GM23248 (cell line): Measurements from ENCODE around the gene SEPTIN2. TPM values are rescaled to one million over a fixed set of nuclear protein-coding genes. Genes with fewer than 3 reads are reported as not detected.
A peak's percentile ranks its signal among the peaks of the same experiment; 100 is the strongest.

Source experiments
- DNase-seq: peaks from one replicate; pipeline ENCODE4 v3.0.0-alpha.2; 2015
- H2AFZ ChIP-seq: fragments of 200-600 bp; sonication (generic); 2 replicates; pipeline ENCODE4 v1.6.1; 2016; ENCODE audit warnings: antibody characterized with exemption
- H3F3A ChIP-seq: fragments of 200-600 bp; sonication (generic); 2 replicates; pipeline ENCODE4 v1.6.1; 2016; ENCODE audit warnings: mild to moderate bottlenecking, antibody characterized with exemption, mixed run types; ENCODE audit not compliant: insufficient read depth
- H3K27ac ChIP-seq: fragments of 200-600 bp; sonication (generic); 2 replicates; pipeline ENCODE4 v1.5.1; 2016; ENCODE audit warnings: mild to moderate bottlenecking
- H3K27me3 ChIP-seq: fragments of 200-600 bp; sonication (generic); replicated peaks from 2 replicates; pipeline ENCODE4 v1.6.1; 2016; ENCODE audit warnings: mild to moderate bottlenecking; ENCODE audit not compliant: insufficient read depth
- H3K36me3 ChIP-seq: fragments of 200-600 bp; sonication (generic); 2 replicates; pipeline ENCODE4 v1.6.1; 2016; ENCODE audit warnings: low read depth, mild to moderate bottlenecking
- H3K4me1 ChIP-seq: fragments of 200-600 bp; sonication (generic); 2 replicates; pipeline ENCODE4 v1.6.1; 2016; ENCODE audit warnings: mild to moderate bottlenecking; ENCODE audit not compliant: insufficient read depth
- H3K4me2 ChIP-seq: fragments of 200-600 bp; sonication (generic); one replicate; pipeline ENCODE4 v1.6.1; 2016; ENCODE audit warnings: mild to moderate bottlenecking; ENCODE audit not compliant: unreplicated experiment
- H3K4me3 ChIP-seq: fragments of 200-600 bp; sonication (generic); 2 replicates; pipeline ENCODE4 v1.5.1; 2016; ENCODE audit warnings: mild to moderate bottlenecking
- H3K79me2 ChIP-seq: fragments of 200-600 bp; sonication (generic); 2 replicates; pipeline ENCODE4 v1.6.1; 2016; ENCODE audit warnings: mild to moderate bottlenecking; ENCODE audit not compliant: insufficient read depth
- H3K9ac ChIP-seq: fragments of 200-600 bp; sonication (generic); 2 replicates; pipeline ENCODE4 v1.6.1; 2016; ENCODE audit warnings: mild to moderate bottlenecking
- H3K9me2 ChIP-seq: fragments of 200-600 bp; sonication (generic); 2 replicates; pipeline ENCODE4 v1.6.1; 2016; ENCODE audit warnings: mixed run types, mild to moderate bottlenecking, moderate library complexity; ENCODE audit not compliant: insufficient read depth
- H3K9me3 ChIP-seq: fragments of 200-600 bp; sonication (generic); one replicate; pipeline ENCODE4 v1.6.1; 2017; ENCODE audit warnings: low read depth
- H4K20me1 ChIP-seq: fragments of 200-600 bp; sonication (generic); 2 replicates; pipeline ENCODE4 v1.6.0; 2016; ENCODE audit not compliant: insufficient read depth
- EZH2 ChIP-seq: fragments of 200-600 bp; sonication (generic); IDR thresholded peaks from 2 replicates; pipeline ENCODE4 v1.6.1; 2018; ENCODE audit warnings: antibody characterized with exemption, mild to moderate bottlenecking; ENCODE audit not compliant: insufficient read depth, poor library complexity, severe bottlenecking
- EZH2phosphoT487 ChIP-seq: fragments of 200-600 bp; sonication (generic); IDR thresholded peaks from 2 replicates; pipeline ENCODE4 v1.6.1; 2018; ENCODE audit warnings: antibody characterized with exemption, moderate library complexity, mild to moderate bottlenecking, low read depth; ENCODE audit not compliant: insufficient read depth
- WGBS, 2 experiments: methylation state at CpG; one replicate each; pipeline ENCODE4 v1.1.6; 2015 to 2017; ENCODE audit warnings: low lambda C conversion rate in 2 of 2, low coverage in 1 of 2; ENCODE audit errors: missing lambda C conversion rate in 2 of 2; 5-methylcytosine and 5-hydroxymethylcytosine counted together
- in situ Hi-C: fragments of 300-500 bp; cut with MboI; formaldehyde crosslinking; loops from 2 replicates; pipeline ENCODE4 v1.15.0; 2020
- polyA plus RNA-seq: library from polyadenylated mRNA; unstranded; fragments of >200 nt; fragmentation: Nextera tagmentation; extraction: Ambion mirVana; gene quantifications from 2 replicates; pipeline ENCODE4 v1.2.1, GENCODE V29; 2016
- total RNA-seq: library from RNA; depleted of rRNA; stranded (reverse); fragments of >200 nt; shearing (Covaris generic); gene quantifications from 2 replicates; pipeline ENCODE4 v1.2.3, GENCODE V29; 2014

The SEPTIN2 gene
- total and polyA plus RNA-seq, 2 experiments from 2014 or later = 499 to 512 TPM

GRCh38 chr2:241359481-241360045 lies 43.8 kb downstream of the SEPTIN2 start:
- Histone ChIP-seq H3K27me3 (no peaks in the 10 kb centered on the region), H3K9me3 (no peaks in the 10 kb centered on the region), H3K9ac (no peak overlapping the region), H2AFZ (no peak overlapping the region), H4K20me1 (peaks cover 4% of the 10 kb centered on the region; the same call in 1 of the 2 replicates), H3K4me3 (no peak overlapping the region), H3F3A (peaks cover 18% of the 10 kb centered on the region), H3K4me1 (peaks cover 19% of the 10 kb centered on the region), H3K79me2 (peaks cover 79% of the 10 kb centered on the region), H3K36me3 (0 out of 2 replicates have a peak, but pooled peaks cover under 1% of the 10 kb centered on the region), H3K9me2 (no peaks in the 10 kb centered on the region), H3K4me2 (no peak overlapping the region), H3K27ac (no peak overlapping the region)
- no peak for DNase-seq
- WGBS, 2 experiments = 54 to 61% methylated on average over 7 of the region's 7 CpGs
- TF ChIP-seq EZH2phosphoT487 (no peak), EZH2 (no peak)
- in situ Hi-C loops = no loop called here

DNA sequence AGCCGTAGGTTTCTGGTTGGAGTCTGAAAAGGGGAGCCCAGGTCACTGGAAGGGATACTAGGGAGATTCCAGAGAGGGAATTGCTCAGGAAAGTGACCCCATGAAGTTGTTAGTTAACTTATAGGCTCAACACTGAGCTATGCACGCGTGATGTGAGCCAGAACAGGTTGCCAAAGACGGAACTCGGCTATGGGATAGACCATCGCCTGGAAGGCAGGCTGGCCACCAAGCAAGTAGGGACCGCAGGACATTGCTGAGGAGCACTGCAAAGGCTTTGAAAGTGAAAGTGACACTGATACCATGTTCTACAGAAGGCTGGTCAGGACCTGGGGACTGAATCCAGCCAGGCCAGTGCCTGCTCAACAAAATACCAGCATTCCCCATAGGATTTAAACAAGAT lies 47.7 kb downstream of the SEPTIN2 start:
- H4K20me1 ChIP-seq = peaks cover 4% of the 10 kb centered on the region; the same call in 1 of the 2 replicates
- peaks cover 99% of the 10 kb centered on the region for H3K79me2 ChIP-seq
- H3K27me3 ChIP-seq = no peaks in the 10 kb centered on the region
- peak overlapping the region; percentile 7; the same call in 1 of the 2 replicates for H3K4me3 ChIP-seq
- in situ Hi-C loops = no loop called here
- no peaks in the 10 kb centered on the region for H3F3A ChIP-seq
- 0 out of 2 replicates have a peak, but pooled peaks cover 8% of the 10 kb centered on the region for H3K4me1 ChIP-seq
- DNase-seq = peak; percentile 39
- no peak overlapping the region for H3K27ac ChIP-seq
- H3K9ac ChIP-seq = no peak overlapping the region
- H3K4me2 ChIP-seq = peak overlapping the region; percentile 46
- WGBS, 2 experiments = 49 to 52% methylated on average over 7 of the region's 7 CpGs
- H3K9me3 ChIP-seq = no peaks in the 10 kb centered on the region
- H3K9me2 ChIP-seq = no peaks in the 10 kb centered on the region
- H3K36me3 ChIP-seq = no peaks in the 10 kb centered on the region
- H2AFZ ChIP-seq = no peak overlapping the region
- TF ChIP-seq EZH2phosphoT487 (no peak), EZH2 (no peak)

DNA sequence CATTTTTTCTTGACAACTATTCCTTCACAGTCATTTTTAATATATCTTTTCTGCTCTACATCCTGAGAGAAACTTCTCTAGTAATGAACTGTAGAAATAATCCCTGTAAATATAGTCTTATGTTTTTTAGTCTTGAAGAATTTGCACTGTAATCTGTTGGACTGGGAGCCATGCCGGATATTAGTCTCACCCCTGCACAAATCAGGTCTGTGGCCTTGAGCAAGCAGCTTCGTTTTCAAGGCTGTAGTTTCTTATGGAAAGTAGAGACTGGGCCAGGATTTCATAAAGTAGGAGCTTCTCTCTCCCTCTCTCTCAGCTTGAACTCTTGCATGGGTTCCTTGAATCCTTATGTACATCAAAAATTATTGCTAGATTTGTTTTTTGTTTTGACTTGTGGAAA lies 49.1 kb downstream of the SEPTIN2 start:
- H3F3A ChIP-seq = no peaks in the 10 kb centered on the region
- no peak overlapping the region for H3K9ac ChIP-seq
- no peak overlapping the region for H3K4me2 ChIP-seq
- H3K79me2 ChIP-seq = peaks cover 99% of the 10 kb centered on the region
- no peaks in the 10 kb centered on the region for H3K9me2 ChIP-seq
- 0 out of 2 replicates have a peak, but pooled peaks cover 8% of the 10 kb centered on the region for H3K4me1 ChIP-seq
- no peaks in the 10 kb centered on the region for H3K27me3 ChIP-seq
- H3K27ac ChIP-seq = no peak overlapping the region
- no peaks in the 10 kb centered on the region for H3K36me3 ChIP-seq
- no peaks in the 10 kb centered on the region for H3K9me3 ChIP-seq
- in situ Hi-C loops = no loop called here
- no peak for DNase-seq
- TF ChIP-seq EZH2 (no peak), EZH2phosphoT487 (no peak)
- WGBS, 2 experiments = 70 to 71% methylated on average over 2 of the region's 2 CpGs
- H3K4me3 ChIP-seq = no peak overlapping the region
- H4K20me1 ChIP-seq = 0 out of 2 replicates have a peak, but pooled peaks cover 4% of the 10 kb centered on the region
- H2AFZ ChIP-seq = no peak overlapping the region

DNA sequence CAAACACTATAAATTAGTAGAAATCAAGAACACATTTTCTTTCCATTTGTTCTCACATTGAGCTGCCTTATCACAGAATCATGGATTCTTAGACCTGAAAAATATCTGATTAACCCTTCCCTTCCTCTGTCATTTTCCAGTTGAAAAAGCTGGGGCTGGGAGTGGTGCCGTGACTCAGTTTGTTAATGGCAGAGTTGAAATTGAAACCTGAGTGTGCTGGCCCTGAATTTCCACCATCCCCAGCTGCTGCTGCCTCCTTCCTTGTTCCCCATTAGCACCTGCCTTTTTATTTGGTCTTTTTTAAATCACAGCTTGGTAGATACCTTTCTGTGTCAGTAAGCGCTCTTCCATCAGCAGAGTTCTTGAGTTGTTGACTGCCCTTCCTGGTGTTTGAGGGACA lies 51.0 kb downstream of the SEPTIN2 start:
- 82 to 85% methylated on average over 2 of the region's 2 CpGs for WGBS, 2 experiments
- Histone ChIP-seq H3K27ac (no peak overlapping the region), H3K9me3 (no peaks in the 10 kb centered on the region), H3F3A (no peaks in the 10 kb centered on the region), H3K79me2 (peaks cover 99% of the 10 kb centered on the region), H3K9ac (no peak overlapping the region), H3K4me3 (no peak overlapping the region), H4K20me1 (no peaks in the 10 kb centered on the region), H3K4me1 (0 out of 2 replicates have a peak, but pooled peaks cover 5% of the 10 kb centered on the region), H3K4me2 (no peak overlapping the region), H3K27me3 (no peaks in the 10 kb centered on the region), H3K9me2 (no peaks in the 10 kb centered on the region), H3K36me3 (no peaks in the 10 kb centered on the region), H2AFZ (no peak overlapping the region)
- in situ Hi-C loops = no loop called here
- no peak for TF ChIP-seq EZH2
- no peak for TF ChIP-seq EZH2phosphoT487
- DNase-seq = no peak

- Histone ChIP-seq H3K79me2 (peaks cover 100% of the 10 kb centered on the region), H3K9ac (no peak overlapping the region), H3K27me3 (no peaks in the 10 kb centered on the region), H3K4me2 (no peak overlapping the region), H4K20me1 (no peaks in the 10 kb centered on the region), H2AFZ (no peak overlapping the region), H3K4me1 (0 out of 2 replicates have a peak, but pooled peaks cover under 1% of the 10 kb centered on the region), H3K36me3 (no peaks in the 10 kb centered on the region), H3F3A (no peaks in the 10 kb centered on the region), H3K27ac (no peak overlapping the region), H3K9me3 (no peaks in the 10 kb centered on the region), H3K9me2 (no peaks in the 10 kb centered on the region), H3K4me3 (no peak overlapping the region)
- in situ Hi-C loops = no loop called here
- TF ChIP-seq EZH2 (no peak), EZH2phosphoT487 (no peak)
- DNase-seq = no peak
- WGBS, 2 experiments = 91 to 95% methylated on average over 3 of the region's 3 CpGs
Observed at GRCh38 chr2:241368643-241369042, 52.9 kb downstream of the SEPTIN2 start.
